ENCODE data around the gene MICALL1. TPM values are rescaled to one million over a fixed set of nuclear protein-coding genes. Genes with fewer than 3 reads are reported as not detected.
"Not testable (repeated sequence)": the region's sequence is repeated elsewhere in the genome, so short reads cannot be mapped to it uniquely, and the experiment has no call there.

Gene MICALL1
- total RNA-seq, 1 donor from 2014 or later: 115 TPM

DNA sequence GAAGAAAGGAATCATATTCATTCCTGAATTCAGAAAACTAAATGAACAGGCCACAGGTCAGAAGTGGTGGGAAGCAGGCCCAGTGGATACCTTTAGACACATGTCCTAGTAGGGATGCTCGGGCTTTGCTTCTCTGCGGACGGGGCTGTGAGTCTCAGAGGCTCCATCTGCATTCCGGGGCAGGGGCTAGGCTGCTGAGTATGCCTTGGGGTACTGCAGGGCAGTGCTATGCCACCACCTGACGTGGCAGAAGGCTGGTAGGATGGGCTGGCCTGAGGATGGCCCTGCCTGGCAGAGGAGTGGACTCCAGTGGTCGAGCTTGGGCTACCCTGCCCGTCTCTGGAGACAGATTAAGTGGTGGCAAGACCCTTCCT, 37.7 kb downstream of the MICALL1 start:
- no peak overlapping the region for H3K4me3 ChIP-seq (ENCODE audit: low read depth, low read length)
- H3K27me3 ChIP-seq (ENCODE audit: control insufficient read depth, insufficient read depth, low read length): no peaks in the 10 kb centered on the region
- TF ChIP-seq CTCF (IDR thresholded peaks at IDR 0.05; ENCODE audit: insufficient read depth, low read length, poor library complexity, severe bottlenecking): no peak
- DNase-seq (ENCODE audit: low read depth): no peak
- peaks cover 3% of the 10 kb centered on the region for H3K36me3 ChIP-seq (ENCODE audit: control insufficient read depth, insufficient read depth, low read length)

GRCh38 chr22:37944423-37944822, 38.3 kb downstream of the MICALL1 start:
- not testable (repeated sequence) for H3K4me3 ChIP-seq (ENCODE audit: low read depth, low read length); H3K27me3 ChIP-seq (ENCODE audit: control insufficient read depth, insufficient read depth, low read length); DNase-seq (ENCODE audit: low read depth); H3K36me3 ChIP-seq (ENCODE audit: control insufficient read depth, insufficient read depth, low read length)

- H3K36me3 ChIP-seq (ENCODE audit: control insufficient read depth, insufficient read depth, low read length); H3K27me3 ChIP-seq (ENCODE audit: control insufficient read depth, insufficient read depth, low read length); H3K4me3 ChIP-seq (ENCODE audit: low read depth, low read length); DNase-seq (ENCODE audit: low read depth): not testable (repeated sequence)
Observed at GRCh38 chr22:37947142-37947795, 41.2 kb downstream of the MICALL1 start.

- no peak for DNase-seq (ENCODE audit: low read depth)
- Histone ChIP-seq H3K27me3 (ENCODE audit: control insufficient read depth, insufficient read depth, low read length) (no peaks in the 10 kb centered on the region), H3K4me3 (ENCODE audit: low read depth, low read length) (no peak overlapping the region), H3K36me3 (ENCODE audit: control insufficient read depth, insufficient read depth, low read length) (no peaks in the 10 kb centered on the region)
- no peak for TF ChIP-seq CTCF (IDR thresholded peaks at IDR 0.05; ENCODE audit: insufficient read depth, low read length, poor library complexity, severe bottlenecking)
Observed at GRCh38 chr22:37951305-37951704, 45.2 kb downstream of the MICALL1 start.

- peak overlapping the region; percentile 86 for H3K4me3 ChIP-seq (ENCODE audit: low read depth, low read length)
- not testable (repeated sequence) for DNase-seq (ENCODE audit: low read depth); H3K36me3 ChIP-seq (ENCODE audit: control insufficient read depth, insufficient read depth, low read length); H3K27me3 ChIP-seq (ENCODE audit: control insufficient read depth, insufficient read depth, low read length)
Observed at GRCh38 chr22:37952629-37953028, 46.5 kb downstream of the MICALL1 start.

DNA sequence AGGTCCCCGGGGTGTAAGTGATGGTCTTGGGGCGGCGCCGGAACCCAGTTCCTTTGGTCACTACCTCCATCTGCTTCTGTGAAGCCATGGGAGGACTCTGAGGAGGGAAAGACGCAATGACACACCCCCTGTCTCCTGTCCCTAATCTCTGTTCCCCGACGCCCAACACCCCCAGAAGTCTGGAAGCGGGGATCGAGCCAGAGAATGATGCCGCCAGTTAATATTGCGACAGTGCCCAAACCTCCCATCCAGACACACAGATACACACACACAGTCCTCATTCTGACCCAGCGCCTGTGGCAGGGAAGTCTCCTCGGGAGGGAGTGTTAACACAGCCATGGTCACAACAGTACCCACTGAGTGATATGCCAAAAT, 47.0 kb downstream of the MICALL1 start:
- DNase-seq (ENCODE audit: low read depth): no peak
- no peaks in the 10 kb centered on the region for H3K27me3 ChIP-seq (ENCODE audit: control insufficient read depth, insufficient read depth, low read length)
- no peaks in the 10 kb centered on the region for H3K36me3 ChIP-seq (ENCODE audit: control insufficient read depth, insufficient read depth, low read length)
- no peak for TF ChIP-seq CTCF (IDR thresholded peaks at IDR 0.05; ENCODE audit: insufficient read depth, low read length, poor library complexity, severe bottlenecking)
- H3K4me3 ChIP-seq (ENCODE audit: low read depth, low read length): peak overlapping the region; percentile 86

DNA sequence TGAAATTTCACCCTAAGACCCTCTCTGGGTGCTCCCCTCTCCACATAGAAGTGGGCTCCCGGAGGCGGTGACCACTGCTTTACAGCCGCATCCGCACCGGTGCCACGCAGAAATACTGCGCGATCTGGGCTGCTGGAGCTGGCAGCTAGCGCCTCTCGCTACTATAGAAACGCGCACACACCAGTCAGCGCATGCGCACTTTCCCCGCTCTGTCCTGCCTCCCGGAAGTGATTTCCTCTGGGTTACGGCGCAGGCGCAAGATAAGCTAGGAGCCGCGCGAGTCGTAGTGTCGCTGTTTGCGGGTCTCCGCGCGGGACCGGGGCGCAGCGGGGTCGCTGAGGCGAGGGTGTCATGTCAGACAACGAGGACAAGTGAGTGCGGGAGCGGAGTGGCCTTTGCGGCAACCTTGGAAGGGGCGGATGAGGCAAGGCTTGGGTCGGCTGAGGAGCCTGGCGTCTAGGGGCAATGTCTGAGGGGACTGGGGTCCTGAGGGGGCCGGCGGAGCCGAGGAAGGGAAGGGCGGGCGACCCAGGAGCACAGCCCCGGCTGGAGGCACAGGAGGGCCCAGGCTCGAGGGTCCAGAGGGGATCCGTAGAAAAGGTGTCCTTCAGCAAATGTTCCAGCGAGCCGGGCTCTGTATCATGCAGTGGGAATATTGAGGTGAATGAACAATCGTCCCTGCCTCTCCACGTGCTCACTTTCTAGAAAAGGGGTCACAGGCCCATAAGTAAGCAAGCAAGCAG, 47.5 kb downstream of the MICALL1 start, which contains the start of the genes C22orf23 and POLR2F:
C22orf23 (minus strand) TSS at position 165 of the 743 bp plus-strand sequence. CDS start 452 bp downstream, outside the sequence.
POLR2F (plus strand) TSS at position 263 of the 743 bp plus-strand sequence; CDS start at position 352, 89 bp downstream.
- DNase-seq (ENCODE audit: low read depth): peak; percentile 82
- TF ChIP-seq CTCF (IDR thresholded peaks at IDR 0.05; ENCODE audit: insufficient read depth, low read length, poor library complexity, severe bottlenecking): no peak
- H3K4me3 ChIP-seq (ENCODE audit: low read depth, low read length): peak within 1 kb of the TSS; percentile 86
- no peaks in the 10 kb centered on the region for H3K36me3 ChIP-seq (ENCODE audit: control insufficient read depth, insufficient read depth, low read length)
- H3K27me3 ChIP-seq (ENCODE audit: control insufficient read depth, insufficient read depth, low read length): no peaks in the 10 kb centered on the region
